Muscle of back (tissue), 3 donors: Measurements from ENCODE around the gene MTCL3.

Experiments
- DNase-seq, 3 donors: peaks; one replicate each; pipeline versions ENCODE4 v3.0.0 to v3.0.0-alpha.2; 2013

The MTCL3 gene

DNA sequence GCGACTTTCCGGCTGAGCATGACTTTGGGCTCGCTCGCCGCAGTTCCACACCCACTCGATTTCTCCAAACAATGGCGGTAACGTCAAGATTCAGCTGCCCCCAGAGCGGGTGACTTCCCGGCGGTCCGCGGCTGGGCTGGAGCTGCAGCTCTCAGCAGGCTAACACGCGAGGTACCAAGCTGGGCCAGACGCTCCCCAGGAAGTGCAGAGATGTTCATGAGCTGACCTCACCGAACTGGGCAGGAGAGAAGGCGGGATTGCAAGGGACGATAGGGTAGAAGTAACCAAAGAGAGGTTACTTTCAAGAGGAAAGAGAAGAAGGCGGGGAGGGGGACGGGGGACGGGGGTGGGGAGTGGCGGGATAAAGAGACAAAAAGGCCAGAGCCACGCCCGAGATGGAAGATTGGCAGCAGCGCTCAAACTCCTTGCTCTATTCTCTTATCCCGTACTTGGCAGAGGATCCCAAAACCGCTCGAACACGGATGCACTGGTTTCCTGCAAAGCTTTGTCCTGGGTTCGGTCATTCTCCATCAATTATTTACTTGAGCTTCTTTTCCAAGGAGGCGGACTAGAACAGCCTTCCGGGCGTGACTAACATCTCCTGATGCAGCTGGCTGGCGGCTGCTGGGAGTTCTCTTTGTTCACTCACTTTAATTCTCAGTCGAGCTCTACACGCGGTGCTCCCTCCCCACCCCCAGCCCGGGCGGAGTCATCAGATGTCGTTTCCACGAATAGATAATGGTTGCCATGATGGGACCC is at the start of gene MTCL3:
MTCL3 (minus strand) TSS at position 626 of the 759 bp plus-strand sequence.
- DNase-seq, result peak in 2 of 3 donors; percentile 11 to 47

DNA sequence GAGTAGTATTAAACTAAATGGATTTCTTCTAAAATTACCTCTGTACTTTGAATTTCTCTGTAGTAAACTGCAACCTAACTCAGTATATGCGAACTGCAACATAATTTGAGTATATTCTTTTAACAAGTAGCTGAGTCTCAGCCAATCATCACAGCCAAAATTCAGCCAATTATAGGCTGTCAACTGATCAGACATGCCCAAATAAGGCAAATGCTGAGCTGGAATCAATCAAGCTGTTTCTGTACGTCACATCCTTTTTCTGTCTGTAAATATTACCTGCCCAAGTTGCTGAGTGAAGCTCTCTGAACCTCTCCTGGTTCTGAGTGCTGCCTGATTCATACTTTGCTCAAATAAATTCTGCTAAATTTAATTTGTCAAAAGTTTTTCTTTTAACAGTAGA is 48.3 kb upstream of the MTCL3 start:
- no peak for DNase-seq

DNA sequence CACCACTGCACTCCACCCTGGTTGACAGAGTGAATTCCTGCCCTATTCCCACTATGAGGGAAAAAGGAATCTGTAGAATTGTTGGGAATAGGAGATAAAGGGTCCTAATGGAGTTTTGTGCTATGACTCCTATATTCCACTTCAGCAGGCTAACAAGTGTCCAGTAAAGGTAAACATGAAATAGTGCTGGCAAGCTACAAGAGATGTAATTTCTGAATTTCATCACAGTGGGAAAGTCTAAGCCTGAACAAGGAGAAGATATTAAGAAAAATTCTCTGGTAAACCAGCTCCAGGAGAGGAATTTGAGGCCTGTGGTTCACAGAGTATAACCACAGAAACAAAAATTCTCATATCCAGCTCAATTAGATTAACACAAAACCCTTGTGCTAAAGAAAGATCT is 47.5 kb upstream of the MTCL3 start:
- no peak for DNase-seq

DNA sequence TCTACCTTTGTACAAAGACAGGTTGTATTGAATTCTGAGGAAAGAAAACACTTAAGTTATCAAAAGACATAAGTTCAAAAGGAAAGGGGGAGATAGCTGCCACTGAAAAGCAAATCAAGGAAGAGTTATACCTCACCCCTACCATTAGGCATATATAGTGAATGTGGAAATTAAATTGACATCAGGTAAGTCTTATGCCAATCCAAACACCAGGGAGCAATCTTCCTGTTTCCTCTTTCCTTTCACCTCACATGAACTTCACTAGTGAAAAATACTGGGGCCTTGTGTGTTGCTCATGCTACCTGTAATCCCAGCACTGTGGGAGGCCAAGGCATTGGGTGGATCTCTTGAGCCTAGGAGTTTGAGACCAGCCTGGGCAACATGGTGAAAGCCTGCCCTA is 47.0 kb upstream of the MTCL3 start:
- DNase-seq, result no peak

DNA sequence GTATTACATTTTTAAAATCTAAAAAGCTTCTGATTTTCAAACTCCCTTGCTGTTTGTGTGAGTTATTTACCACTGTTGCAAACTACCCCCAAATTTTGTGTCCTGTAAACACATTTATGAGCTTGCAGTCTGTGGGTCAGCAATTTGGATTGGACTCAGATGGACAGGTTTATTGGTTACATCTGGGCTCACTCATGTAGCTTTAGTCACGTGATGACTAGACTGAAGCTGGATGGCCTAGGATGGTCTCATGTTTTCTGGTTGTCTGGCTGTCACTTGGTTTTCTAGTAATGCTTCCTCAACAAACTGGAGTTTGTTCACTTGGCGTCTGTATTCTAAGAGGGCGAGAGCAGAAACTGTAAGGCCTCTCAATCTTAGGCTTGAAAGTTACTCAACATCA is 45.6 kb upstream of the MTCL3 start:
- no peak for DNase-seq

DNA sequence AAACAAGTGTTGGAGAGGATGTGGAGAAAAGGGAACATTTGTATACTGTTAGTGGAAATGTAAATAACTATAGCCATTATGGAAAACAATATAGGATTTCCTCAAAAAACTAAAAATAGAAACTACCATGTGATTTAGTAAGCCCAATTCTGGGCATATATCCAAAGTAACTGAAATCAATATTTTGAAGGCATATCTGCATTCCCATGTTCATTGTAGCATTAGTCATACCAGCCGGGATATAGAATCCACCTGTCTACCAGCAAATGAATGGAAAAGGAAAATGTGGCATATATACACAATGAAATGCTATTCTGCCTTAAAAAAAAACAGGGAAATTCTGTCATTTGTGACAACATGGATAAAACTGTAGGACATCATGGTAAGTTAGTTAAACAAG is 42.5 kb upstream of the MTCL3 start:
- no peak for DNase-seq

DNA sequence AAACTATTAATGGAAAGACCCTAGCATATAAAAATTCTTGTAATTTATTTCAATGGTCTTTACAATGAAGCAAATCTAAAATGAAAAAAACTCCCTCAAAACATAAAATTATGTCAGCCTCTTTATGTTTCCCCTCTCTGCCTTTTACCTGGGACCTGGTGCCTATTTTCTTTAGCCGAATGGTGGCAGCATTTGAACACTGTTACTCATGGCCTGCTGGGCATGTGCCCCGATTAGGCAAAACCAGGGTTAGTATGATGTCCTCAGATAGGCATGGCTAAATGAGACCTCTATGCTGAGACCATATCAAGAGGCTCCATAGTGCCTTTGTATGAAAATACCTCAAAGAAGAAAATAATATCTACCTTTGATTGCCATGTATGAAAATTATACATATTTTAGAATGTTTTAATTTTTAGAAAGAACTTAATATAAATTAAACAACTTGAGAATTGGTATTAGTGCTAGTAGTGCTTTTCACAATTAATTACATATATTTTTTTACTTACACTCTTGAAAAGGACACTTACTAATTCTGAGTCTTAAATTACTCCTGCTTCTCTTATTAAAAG is 35.4 kb upstream of the MTCL3 start:
- no peak for DNase-seq

DNA sequence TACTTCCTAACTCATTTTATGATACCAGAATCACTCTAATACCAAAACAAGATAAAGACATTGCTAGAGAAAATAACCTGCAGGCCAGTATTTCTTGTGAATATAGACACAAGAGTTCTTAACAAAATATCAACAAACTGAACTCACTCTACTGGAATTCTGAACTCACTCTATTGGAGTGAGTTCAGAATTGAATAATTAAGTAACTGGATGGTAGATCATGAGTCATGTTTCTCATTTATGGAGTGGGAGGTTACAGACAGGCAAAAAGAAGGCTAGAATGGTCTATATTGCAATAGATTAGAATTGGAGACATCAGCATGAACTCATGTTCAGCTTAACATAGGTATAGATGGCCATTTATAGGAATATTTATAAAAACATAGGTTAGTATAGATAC is 31.3 kb upstream of the MTCL3 start:
- DNase-seq, result peak in 1 of 3 donors; percentile 11

DNA sequence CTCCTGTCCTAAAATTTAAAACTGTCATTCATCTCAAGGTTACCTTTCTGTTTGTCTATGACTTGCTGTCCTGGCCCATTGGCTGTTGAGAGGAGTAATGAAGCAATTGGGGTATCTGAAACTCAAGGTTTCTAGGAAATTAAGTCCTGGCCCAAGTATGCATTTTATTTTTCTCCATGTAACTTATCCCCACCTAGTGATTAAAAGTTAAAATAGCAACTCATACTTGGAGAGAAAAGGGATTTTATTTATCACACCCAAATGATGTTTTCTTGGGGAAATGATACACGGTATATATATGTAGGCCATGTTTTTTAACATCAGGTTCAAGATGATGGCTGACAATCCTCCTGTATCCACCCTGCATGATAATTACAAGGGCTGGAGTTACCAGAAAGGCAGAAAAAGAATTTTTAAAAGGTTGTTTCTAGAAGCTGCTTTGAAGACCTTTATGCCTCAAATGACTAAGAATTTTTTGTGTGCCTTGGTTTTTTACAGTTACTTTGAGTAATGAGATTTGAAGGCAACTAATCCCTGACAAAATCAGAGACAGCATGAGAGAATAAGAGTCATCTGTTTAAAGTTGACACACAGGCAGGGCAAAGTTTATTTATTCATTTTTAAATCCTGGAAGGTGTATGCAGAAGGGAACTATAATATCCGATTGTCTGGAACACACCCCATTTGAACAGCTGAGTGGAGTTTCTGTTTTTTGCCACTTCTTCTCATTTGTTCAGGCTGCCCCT is 28.9 kb upstream of the MTCL3 start:
- DNase-seq, result peak in 1 of 3 donors; percentile 6

DNA sequence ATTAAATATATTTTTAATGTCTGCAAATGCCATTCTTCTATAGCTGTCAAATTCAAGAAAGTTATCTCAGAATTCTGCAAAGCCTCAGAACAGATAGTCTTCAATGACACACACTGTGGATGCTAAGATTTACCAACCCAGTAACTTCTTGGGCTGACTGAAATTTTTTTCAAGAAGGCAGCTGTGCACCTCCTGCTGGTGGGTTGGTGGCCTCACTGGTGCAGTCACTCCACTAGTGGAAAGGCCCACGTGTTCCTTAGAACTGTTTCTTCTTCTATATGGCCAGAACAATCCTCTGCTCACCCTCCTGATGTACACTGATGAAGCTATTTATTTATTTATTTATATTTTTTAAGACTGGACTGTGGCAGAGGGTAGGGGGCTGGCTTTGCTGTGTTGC is 28.1 kb upstream of the MTCL3 start:
- no peak for DNase-seq

DNA sequence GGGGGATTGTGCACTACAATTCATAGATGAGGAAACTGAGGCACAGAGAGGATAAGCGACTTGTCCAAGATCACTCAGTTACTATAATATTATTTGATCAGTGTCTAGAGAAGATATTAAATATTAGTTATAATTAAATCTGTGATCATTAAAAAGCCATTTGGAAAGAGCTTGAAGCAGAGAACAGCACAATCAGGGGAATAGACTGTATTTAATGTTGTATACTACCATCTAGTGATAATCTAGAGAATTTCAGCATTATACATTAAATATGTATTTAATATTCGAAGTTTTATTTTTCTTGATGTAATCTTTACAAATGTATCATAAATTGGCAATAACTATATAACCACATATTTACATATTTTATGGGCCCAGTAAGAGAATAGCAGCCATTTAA is 20.1 kb upstream of the MTCL3 start:
- peak in 2 of 3 donors; percentile 8 to 9 for DNase-seq

DNA sequence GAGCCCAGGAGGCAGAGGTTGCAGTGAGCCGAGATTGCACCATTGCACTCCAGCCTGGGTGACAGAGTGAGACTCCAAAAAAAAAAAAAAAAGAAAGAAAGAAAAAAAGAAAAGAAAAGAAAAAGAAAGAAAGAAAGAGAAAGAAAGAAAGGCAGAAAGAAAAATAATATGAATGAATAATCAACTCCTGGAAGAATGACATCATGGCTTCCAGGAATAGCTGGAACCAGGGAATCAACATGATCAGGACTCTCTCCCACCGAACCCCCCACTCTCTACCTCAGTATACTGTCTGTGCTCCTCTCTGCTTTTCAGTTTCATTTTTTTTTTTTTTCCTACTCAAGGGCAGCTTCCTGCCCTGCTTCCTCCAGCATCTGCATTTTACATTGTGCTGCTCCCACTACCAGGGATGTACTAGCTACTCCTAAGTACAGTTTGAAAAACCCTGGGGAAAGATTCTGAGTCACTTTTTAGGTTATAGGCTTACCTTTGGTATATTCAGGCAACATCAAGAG is 19.7 kb upstream of the MTCL3 start:
- DNase-seq, result peak in 1 of 3 donors; percentile 42

DNA sequence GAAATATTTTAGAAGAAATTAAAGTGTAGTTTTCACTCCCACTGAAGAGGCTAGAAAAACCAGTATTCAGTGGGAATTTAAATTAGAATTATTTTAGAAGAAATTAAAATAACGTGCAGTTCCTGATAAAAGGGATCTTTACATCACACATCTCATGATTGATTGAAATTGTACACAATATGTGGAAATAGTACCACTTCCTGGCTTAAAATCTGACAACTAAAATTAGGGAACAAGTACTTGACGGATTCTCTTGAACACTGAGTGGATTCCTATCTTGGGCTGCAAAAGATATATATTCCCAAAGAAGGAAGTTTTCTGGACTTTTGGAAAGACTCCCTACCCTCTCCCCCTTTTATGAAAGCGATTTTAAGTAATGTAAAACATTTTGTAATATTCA is 14.6 kb upstream of the MTCL3 start:
- no peak for DNase-seq

DNA sequence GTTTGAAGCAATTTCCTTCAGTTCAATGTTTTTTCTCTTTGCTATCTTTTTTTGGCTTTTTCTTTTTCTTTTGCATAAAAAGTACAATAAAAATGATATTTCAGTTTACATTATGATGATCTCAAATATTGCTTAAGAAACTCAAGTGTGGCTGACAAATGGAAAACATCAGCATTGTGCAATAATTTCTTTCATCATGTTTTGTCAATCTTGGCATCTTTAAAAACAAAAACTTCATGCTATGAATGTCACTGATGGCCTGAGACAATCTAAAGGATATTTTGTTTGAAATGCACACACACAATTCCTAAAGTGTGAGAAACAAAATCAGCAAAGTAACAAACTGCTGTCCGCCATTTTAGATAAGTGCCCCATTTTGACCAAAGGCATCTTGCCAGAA is 13.9 kb upstream of the MTCL3 start:
- DNase-seq, result no peak

DNA sequence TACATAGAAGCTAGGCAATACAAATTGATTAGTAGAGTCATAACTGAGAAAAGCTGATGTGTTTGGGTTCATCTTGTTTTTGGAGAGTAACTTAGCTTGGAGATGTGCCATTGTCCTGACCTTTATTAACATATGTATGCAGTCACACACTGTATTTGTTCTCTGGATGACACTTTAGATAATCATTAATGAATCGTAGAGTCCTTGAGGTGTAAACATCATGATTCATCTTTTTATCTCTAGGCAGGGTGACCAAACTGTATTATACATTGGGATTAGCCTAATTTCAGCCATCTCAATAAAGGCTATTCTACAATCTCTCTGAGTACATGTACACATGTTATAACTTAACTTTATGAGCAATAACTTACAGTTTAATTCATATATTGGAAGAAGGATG is 3.6 kb upstream of the MTCL3 start:
- DNase-seq, result no peak

DNA sequence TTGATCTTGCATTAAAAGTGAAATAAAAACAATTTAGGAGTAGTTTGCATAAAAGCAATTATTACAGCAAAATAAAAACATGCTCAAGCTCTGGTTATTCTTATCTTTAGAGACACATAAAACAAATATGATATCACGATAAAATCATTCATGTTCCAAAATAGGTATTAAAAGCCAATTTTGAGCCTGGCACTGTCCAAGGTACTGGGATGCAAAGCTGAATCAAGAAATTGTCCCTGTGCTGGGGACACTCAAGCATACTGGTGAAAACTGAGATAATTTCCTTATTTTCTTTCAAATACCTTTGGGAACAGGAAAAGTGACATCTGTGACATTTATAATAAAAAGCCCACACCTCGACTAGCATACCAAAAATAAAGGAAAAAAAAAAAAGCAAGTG is 931 bp upstream of the MTCL3 start:
- DNase-seq, result peak in 2 of 3 donors; percentile 32 to 53

DNA sequence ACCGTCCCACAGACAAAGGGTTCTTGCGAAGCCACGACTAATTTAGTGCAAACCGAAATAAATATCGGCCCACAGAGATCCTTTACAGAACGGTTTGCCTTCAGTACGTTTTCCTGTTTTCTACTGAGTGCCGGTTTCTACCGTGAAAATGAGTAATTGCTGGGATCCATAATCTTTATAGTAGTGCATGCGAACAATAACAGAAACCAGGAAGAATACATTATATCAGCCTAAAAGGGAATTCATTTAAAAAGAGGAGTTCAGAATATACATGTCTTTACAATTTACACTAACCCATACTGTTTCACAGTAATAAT is 292 bp upstream of the MTCL3 start:
- DNase-seq, result no peak

DNA sequence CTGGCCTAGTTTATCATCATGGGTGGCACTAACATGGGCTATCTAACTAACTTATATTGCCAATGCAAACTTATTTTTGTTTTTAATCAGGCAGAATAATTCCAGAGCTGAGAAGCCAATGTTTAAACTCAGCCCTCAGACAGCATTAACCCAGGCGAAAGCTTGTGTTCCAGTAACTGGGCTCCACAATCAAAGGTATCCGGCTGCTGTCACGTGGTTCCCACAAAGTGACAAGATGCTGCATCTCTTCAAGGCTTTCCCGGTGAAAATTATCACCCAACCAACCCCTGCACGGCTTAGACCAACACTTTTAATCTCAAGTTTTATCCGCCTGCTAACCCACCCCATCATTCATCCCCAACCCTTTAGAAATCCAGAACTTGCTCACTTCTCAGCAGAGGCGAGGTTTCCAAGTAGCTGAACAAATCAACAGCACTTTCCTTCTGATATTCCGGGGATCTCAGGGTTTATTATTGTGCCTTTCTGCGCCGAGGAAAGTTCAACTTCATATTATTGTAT is 885 bp downstream of the MTCL3 start:
- peak in 1 of 3 donors; percentile 2 for DNase-seq

DNA sequence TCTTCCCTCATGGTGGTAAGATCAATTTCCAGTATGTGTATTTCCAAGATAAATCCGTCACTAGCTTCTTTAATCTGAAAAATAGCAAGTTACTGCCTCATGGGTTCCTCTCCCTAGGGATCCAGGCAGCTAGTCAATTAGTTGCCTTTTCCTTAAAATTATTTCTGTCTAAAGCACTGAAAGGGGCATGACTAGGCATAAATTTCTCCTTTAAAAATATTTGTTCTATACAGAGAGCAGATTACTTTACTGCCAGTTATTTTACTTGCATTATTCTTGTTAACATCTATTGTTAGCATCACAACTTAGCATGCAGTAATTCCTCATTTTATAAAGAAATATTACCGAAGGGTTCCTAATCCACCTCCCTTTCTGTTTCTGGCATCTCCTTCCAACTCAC is 1.4 kb downstream of the MTCL3 start:
- no peak for DNase-seq

DNA sequence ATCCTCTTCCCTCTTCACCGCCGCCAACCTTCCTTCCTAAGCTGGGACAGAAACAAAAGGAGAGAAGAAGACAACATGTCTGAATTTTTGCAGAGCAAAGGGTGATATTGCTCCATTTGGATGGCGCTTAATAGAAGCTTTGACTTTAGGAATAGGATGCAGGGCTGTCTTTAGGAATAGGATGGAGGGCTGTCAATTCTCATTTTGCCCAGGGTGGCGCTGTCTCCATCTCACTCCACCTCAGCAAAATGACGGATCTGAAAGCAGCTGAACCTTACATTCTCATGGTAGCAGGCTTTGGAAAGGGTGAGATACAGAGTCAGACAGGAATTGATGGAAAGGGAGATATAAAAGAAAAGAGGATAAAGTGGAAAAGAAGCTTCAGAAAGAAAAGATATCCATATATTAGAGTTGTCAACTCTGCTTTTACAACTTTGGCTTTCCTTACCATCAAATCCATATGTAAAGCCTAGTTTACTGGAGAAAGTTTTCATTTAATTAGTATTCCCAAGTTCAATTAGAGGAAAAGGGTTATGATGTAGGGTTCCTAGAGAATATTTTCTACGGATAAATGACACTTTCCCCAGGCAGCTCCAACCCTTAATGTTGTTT is 2.4 kb downstream of the MTCL3 start:
- peak in 2 of 3 donors; percentile 36 to 62 for DNase-seq

DNA sequence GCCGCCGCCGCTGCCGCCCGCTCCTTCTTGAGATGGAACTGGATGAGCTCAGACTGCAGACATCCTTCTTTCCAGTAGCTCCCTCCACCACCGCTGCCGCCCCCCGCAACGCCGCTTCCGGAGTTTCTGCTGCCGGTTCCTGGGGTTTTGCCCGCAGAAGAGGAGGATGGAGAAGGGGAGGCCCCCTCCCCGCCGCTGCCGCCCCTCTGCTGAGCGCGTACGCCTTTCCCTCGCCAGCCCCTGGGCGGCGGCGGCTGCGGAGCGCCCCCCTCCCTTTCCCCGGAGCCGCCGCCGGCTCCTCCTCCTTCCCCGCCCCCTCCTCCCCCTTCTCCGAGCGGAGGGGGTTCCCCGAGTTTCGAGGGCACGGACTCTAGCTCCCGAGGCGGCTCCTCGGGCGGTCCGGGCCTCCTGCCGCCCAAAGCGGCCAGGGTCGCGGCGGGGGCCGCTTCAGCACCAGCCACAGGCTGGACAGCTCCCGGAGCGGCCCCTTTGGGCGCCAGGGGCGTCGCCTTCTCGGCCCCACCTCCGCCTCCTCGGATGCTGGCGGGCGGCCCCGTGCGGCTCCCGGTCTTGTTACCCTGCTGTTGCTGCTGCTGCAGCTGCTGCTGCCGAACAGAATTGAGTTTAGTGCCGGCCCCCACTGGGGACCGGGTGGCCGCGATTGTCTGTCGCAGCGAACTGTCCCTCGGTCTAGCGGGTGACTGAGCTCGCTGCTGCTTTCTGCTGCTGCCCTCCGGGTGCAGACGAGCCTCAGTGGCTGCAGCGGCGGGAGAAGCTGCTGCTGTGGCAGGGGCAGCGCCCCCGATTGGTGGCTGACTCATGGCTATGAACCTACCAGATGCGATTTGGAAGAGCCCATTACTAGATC is 3.1 kb downstream of the MTCL3 start:
- DNase-seq, result peak; percentile 68 to 93 (median 81)
